Measurements from ENCODE around the gene APOL2.

GRCh38 chr22:36223504-36223903 is 15.8 kb downstream of the APOL2 start:
- no peak for TF ChIP-seq POLR2AphosphoS5 (IDR thresholded peaks at IDR 0.05; ENCODE audit: low read depth, low read length)
- TF ChIP-seq FOXP2 (optimal IDR thresholded peaks at IDR 0.05; ENCODE audit: borderline replicate concordance, extremely low read depth, extremely low read length, insufficient read depth): no peak
- TF ChIP-seq TAF1 (IDR thresholded peaks at IDR 0.05; ENCODE audit: borderline replicate concordance, insufficient read depth, low read length): no peak

Data from PFSK-1 (cell line).